Measurements from ENCODE around the gene POLR1G.

- TF ChIP-seq, protein P1, sequence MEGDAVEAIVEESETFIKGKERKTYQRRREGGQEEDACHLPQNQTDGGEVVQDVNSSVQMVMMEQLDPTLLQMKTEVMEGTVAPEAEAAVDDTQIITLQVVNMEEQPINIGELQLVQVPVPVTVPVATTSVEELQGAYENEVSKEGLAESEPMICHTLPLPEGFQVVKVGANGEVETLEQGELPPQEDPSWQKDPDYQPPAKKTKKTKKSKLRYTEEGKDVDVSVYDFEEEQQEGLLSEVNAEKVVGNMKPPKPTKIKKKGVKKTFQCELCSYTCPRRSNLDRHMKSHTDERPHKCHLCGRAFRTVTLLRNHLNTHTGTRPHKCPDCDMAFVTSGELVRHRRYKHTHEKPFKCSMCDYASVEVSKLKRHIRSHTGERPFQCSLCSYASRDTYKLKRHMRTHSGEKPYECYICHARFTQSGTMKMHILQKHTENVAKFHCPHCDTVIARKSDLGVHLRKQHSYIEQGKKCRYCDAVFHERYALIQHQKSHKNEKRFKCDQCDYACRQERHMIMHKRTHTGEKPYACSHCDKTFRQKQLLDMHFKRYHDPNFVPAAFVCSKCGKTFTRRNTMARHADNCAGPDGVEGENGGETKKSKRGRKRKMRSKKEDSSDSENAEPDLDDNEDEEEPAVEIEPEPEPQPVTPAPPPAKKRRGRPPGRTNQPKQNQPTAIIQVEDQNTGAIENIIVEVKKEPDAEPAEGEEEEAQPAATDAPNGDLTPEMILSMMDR (IDR thresholded peaks at IDR 0.05): no peak
- TF ChIP-seq POLR2A (IDR thresholded peaks at IDR 0.05): no peak
Observed at GRCh38 chr19:45450012-45450333, 43.5 kb downstream of the POLR1G start.

Measured in gastroesophageal sphincter (tissue), 3 donors.